IMR-90 (cell line): Measurements from ENCODE around the gene RHBDF2.

Experiments used
- CTCF ChIP-seq: conservative IDR thresholded peaks from 2 replicates; pipeline ENCODE4 v1.5.1; 2012; ENCODE audit warnings: mild to moderate bottlenecking, low read depth, low read length, improper control_type of control experiment
- MAFK ChIP-seq: IDR thresholded peaks from 2 replicates; pipeline ENCODE4 v1.6.1; 2012; ENCODE audit warnings: low read depth, low read length, improper control_type of control experiment
- MAZ ChIP-seq: IDR thresholded peaks from 2 replicates; pipeline ENCODE4 v1.6.1; 2012; ENCODE audit warnings: low read depth, mild to moderate bottlenecking, low read length, improper control_type of control experiment, moderate library complexity, borderline replicate concordance
- MXI1 ChIP-seq: IDR thresholded peaks from 2 replicates; pipeline ENCODE4 v1.6.1; 2012; ENCODE audit warnings: low read depth, mild to moderate bottlenecking, low read length, moderate library complexity, borderline replicate concordance
- POLR2A ChIP-seq: IDR thresholded peaks from 2 replicates; pipeline ENCODE4 v1.6.1; 2012; ENCODE audit warnings: mild to moderate bottlenecking, low read depth, low read length
- RAD21 ChIP-seq: IDR thresholded peaks from 2 replicates; pipeline ENCODE4 v1.6.1; 2012; ENCODE audit warnings: low read length, improper control_type of control experiment
- SMC3 ChIP-seq: fragments of 150-350 bp; IDR thresholded peaks from 2 replicates; pipeline ENCODE4 v1.6.1; 2016; ENCODE audit warnings: low read depth, mild to moderate bottlenecking, antibody characterized with exemption, low read length, moderate library complexity
- USF2 ChIP-seq: fragments of 150-350 bp; IDR thresholded peaks from 2 replicates; pipeline ENCODE4 v1.6.1; 2017; ENCODE audit warnings: mild to moderate bottlenecking, antibody characterized with exemption, low read length, low read depth

GRCh38 chr17:76545918-76546555 is 44.8 kb upstream of the RHBDF2 start:
- TF ChIP-seq CTCF (no peak), POLR2A (no peak), MXI1 (no peak), USF2 (no peak), SMC3 (no peak), MAFK (no peak), RAD21 (no peak), MAZ (no peak)
